Measurements from ENCODE around the gene KNG1.

Gene KNG1

DNA sequence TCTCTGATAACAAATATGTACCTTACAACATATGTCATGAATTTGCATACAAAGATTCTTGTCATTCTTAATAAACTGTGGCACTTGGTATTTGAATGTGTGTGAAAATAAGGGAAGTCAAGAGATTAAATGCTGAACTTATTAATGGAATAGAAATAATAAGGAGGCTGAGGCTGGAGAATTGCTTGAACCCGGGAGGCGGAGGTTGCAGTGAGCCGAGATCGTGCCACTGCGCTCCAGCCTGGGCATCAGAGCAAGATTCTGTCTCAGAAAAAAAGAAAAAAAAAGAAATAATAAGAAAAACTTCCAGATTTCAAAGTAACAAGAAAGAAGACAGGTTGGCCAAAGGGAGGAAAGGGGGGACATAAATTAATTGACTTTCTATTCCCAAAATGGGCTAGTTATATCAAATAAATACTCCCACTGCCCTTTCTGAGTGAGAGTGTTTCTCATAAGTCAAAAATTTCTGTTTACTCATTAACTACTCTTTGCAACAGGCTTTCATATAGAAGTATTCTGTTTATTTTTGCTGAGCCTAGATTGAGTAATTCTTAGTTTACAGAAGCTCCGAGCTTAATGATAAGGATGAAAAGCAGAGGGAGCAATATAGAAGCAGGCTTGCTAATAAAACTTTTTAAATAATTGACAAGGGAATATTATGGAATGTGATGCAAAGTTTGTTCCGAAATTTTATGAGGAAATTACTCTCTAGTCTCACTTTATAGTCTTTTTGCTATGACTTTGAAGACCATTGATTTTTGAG, 25.6 kb downstream of the KNG1 start:
- no peak overlapping the region for H3K4me3 ChIP-seq (ENCODE audit: low read depth, low read length)
- no peak for DNase-seq (ENCODE audit: low read depth)
- no peak for TF ChIP-seq MYC (IDR thresholded peaks at IDR 0.05; ENCODE audit: low read depth, low read length)
- TF ChIP-seq, protein P1, sequence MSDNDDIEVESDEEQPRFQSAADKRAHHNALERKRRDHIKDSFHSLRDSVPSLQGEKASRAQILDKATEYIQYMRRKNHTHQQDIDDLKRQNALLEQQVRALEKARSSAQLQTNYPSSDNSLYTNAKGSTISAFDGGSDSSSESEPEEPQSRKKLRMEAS (IDR thresholded peaks at IDR 0.05; ENCODE audit: low read depth, low read length), result no peak
- TF ChIP-seq POLR2A (IDR thresholded peaks at IDR 0.05; ENCODE audit: extremely low read depth, insufficient read length), result no peak
- TF ChIP-seq, protein P2, sequence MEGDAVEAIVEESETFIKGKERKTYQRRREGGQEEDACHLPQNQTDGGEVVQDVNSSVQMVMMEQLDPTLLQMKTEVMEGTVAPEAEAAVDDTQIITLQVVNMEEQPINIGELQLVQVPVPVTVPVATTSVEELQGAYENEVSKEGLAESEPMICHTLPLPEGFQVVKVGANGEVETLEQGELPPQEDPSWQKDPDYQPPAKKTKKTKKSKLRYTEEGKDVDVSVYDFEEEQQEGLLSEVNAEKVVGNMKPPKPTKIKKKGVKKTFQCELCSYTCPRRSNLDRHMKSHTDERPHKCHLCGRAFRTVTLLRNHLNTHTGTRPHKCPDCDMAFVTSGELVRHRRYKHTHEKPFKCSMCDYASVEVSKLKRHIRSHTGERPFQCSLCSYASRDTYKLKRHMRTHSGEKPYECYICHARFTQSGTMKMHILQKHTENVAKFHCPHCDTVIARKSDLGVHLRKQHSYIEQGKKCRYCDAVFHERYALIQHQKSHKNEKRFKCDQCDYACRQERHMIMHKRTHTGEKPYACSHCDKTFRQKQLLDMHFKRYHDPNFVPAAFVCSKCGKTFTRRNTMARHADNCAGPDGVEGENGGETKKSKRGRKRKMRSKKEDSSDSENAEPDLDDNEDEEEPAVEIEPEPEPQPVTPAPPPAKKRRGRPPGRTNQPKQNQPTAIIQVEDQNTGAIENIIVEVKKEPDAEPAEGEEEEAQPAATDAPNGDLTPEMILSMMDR (IDR thresholded peaks at IDR 0.05; ENCODE audit: low read depth, low read length), result no peak

DNA sequence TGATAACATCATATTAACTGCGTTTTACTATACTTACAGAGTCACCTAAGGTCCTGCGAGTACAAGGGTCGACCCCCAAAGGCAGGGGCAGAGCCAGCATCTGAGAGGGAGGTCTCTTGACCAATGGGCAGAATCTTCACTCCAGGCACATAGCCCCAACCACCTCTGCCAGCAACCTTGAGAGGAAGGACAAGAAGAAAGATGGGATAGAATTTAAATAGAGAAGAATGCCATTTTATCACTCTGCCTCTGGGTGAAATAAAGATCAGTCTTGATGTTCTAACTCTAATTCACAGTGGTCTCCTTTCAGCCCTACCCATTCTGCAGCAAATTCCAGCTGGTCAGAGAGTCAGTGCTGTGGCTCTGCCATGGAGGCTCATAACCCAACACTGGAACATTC, 26.5 kb downstream of the KNG1 start:
- no peak for DNase-seq (ENCODE audit: low read depth)
- H3K4me3 ChIP-seq (ENCODE audit: low read depth, low read length), result no peak overlapping the region
- no peak for TF ChIP-seq POLR2A (IDR thresholded peaks at IDR 0.05; ENCODE audit: extremely low read depth, insufficient read length)
- TF ChIP-seq, protein P2 (IDR thresholded peaks at IDR 0.05; ENCODE audit: low read depth, low read length), result no peak
- TF ChIP-seq, protein P1 (IDR thresholded peaks at IDR 0.05; ENCODE audit: low read depth, low read length), result no peak
- no peak for TF ChIP-seq MYC (IDR thresholded peaks at IDR 0.05; ENCODE audit: low read depth, low read length)

DNA sequence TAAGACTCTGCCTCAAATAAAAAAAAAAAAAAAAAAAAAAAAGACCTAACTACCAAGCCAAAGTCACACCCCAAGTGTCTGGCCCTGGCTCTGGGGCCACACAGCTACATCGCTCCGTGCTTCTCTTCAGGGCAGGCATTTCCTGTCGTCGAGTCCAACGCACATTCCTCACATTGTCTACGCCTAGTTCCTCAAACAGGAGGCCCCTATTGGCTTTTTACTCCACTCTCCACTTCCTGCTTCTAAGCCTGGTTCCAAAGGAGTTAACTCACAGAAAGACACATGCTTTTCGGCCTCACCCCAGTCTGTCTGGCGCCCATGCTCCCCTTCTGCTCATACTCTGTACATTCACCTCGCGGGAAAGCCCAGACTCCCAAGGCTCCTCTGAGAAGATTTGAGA, 28.8 kb downstream of the KNG1 start:
- no peak overlapping the region for H3K4me3 ChIP-seq (ENCODE audit: low read depth, low read length)
- TF ChIP-seq MYC (IDR thresholded peaks at IDR 0.05; ENCODE audit: low read depth, low read length) (no peak), POLR2A (IDR thresholded peaks at IDR 0.05; ENCODE audit: extremely low read depth, insufficient read length) (no peak)
- TF ChIP-seq, protein P2 (IDR thresholded peaks at IDR 0.05; ENCODE audit: low read depth, low read length), result no peak
- TF ChIP-seq, protein P1 (IDR thresholded peaks at IDR 0.05; ENCODE audit: low read depth, low read length), result peak; percentile 12; the same call in 1 of the 2 replicates
- DNase-seq (ENCODE audit: low read depth), result peak; percentile 71

DNA sequence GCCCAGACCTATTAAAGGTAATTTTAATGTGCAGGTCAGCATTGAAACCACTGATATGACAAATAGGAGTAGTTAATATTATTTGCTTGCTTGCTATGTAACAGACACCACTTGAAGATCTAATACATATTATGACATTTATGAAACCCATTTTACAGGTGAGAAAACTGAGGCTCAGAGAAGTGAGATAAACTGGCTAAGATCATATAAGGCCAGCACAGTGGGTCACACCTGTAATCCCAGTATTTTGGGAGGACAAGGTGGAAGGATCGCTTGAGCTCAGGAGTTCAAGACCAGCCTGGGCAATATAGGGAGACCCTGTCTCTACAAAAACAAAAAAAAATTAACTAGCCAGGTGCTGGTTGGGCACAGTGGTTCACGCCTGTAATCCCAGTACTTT, 33.2 kb downstream of the KNG1 start:
- no peak for DNase-seq (ENCODE audit: low read depth)
- no peak overlapping the region for H3K4me3 ChIP-seq (ENCODE audit: low read depth, low read length)
- TF ChIP-seq, protein P2 (IDR thresholded peaks at IDR 0.05; ENCODE audit: low read depth, low read length), result no peak
- TF ChIP-seq, protein P1 (IDR thresholded peaks at IDR 0.05; ENCODE audit: low read depth, low read length), result no peak

DNA sequence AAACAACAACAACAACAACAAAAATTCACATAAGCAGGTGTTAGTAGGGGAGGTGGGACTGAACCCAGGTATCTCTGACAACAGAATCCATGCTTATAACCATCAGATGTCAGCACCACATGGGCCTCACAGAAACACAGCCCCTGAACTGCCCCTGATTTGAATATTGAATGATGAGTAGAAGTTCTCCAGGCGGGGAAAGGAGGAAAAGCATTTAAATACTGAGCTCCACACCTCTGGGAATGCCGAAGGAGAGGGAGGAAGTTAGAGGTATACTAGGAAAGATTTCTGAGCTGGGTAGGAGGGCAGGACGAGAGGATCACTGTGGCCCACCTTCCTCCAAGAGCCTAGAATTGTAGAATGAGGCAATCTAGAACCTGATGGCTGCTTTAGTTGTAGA, 34.3 kb downstream of the KNG1 start:
- TF ChIP-seq POLR2A (IDR thresholded peaks at IDR 0.05; ENCODE audit: extremely low read depth, insufficient read length), result no peak
- TF ChIP-seq, protein P2 (IDR thresholded peaks at IDR 0.05; ENCODE audit: low read depth, low read length), result no peak
- H3K4me3 ChIP-seq (ENCODE audit: low read depth, low read length), result no peak overlapping the region
- no peak for DNase-seq (ENCODE audit: low read depth)

DNA sequence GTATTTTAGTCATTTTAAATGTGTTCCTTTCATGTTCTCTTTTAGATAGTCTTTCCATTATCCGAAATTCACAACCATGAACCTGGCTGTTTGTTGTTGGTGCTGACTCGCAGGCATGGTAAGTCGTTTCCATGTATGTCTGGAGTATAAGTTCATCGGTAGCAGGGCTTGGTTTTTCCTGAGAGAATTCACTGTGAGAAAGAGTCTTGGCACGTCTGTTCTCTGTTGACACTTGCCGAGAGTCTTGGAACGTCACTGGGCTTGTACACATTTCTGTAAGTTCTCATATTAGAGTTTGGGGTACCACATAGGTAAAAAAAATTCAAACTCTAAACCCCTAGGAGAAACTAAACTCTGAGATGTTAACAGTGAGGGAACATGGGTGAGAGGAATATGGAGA, 36.8 kb downstream of the KNG1 start:
- DNase-seq (ENCODE audit: low read depth), result no peak
- no peak for TF ChIP-seq POLR2A (IDR thresholded peaks at IDR 0.05; ENCODE audit: extremely low read depth, insufficient read length)

More for the DNA sequence above, 36.8 kb downstream of the KNG1 start:
- H3K4me3 ChIP-seq (ENCODE audit: low read depth, low read length), result no peak overlapping the region
